ENCODE measurements around the gene EXOC3L4.
"Not testable (repeated sequence)": the region's sequence is repeated elsewhere in the genome, so short reads cannot be mapped to it uniquely, and the experiment has no call there.

Gene EXOC3L4

GRCh38 chr14:103105580-103106150 lies 11.1 kb downstream of the EXOC3L4 start:
- DNase-seq (ENCODE audit: low spot score) = no peak

GRCh38 chr14:103107455-103107854 lies 12.9 kb downstream of the EXOC3L4 start:
- no peak for DNase-seq (ENCODE audit: low spot score)

- DNase-seq (ENCODE audit: low spot score) = no peak
Measured at GRCh38 chr14:103107941-103108748, 13.6 kb downstream of the EXOC3L4 start.

- DNase-seq (ENCODE audit: low spot score) = peak; percentile 74
Measured at GRCh38 chr14:103108749-103109207, 14.3 kb downstream of the EXOC3L4 start.

GRCh38 chr14:103109535-103110441 lies 15.3 kb downstream of the EXOC3L4 start:
- peak; percentile 94 for DNase-seq (ENCODE audit: low spot score)

- DNase-seq (ENCODE audit: low spot score) = no peak
Measured at GRCh38 chr14:103110681-103111231, 16.2 kb downstream of the EXOC3L4 start.

GRCh38 chr14:103111232-103111868 lies 16.8 kb downstream of the EXOC3L4 start:
- no peak for DNase-seq (ENCODE audit: low spot score)

- no peak for DNase-seq (ENCODE audit: low spot score)
Measured at GRCh38 chr14:103112400-103113243, 18.1 kb downstream of the EXOC3L4 start.

- DNase-seq (ENCODE audit: low spot score) = no peak
Measured at GRCh38 chr14:103113303-103113702, 18.8 kb downstream of the EXOC3L4 start.

GRCh38 chr14:103113774-103114173 lies 19.2 kb downstream of the EXOC3L4 start:
- DNase-seq (ENCODE audit: low spot score) = no peak

GRCh38 chr14:103115086-103115679 lies 20.7 kb downstream of the EXOC3L4 start:
- DNase-seq (ENCODE audit: low spot score) = not testable (repeated sequence)

GRCh38 chr14:103115845-103116572 lies 21.5 kb downstream of the EXOC3L4 start:
- DNase-seq (ENCODE audit: low spot score) = no peak

- DNase-seq (ENCODE audit: low spot score) = no peak
Measured at GRCh38 chr14:103116636-103117035, 22.1 kb downstream of the EXOC3L4 start.

GRCh38 chr14:103117499-103117898 lies 23.0 kb downstream of the EXOC3L4 start:
- DNase-seq (ENCODE audit: low spot score) = not testable (repeated sequence)

- no peak for DNase-seq (ENCODE audit: low spot score)
Measured at GRCh38 chr14:103118018-103118662, 23.6 kb downstream of the EXOC3L4 start.

GRCh38 chr14:103118663-103119404 lies 24.3 kb downstream of the EXOC3L4 start:
- no peak for DNase-seq (ENCODE audit: low spot score)

- not testable (repeated sequence) for DNase-seq (ENCODE audit: low spot score)
Measured at GRCh38 chr14:103119527-103119926, 25.0 kb downstream of the EXOC3L4 start.

- peak; percentile 35 for DNase-seq (ENCODE audit: low spot score)
Measured at GRCh38 chr14:103121121-103121845, 26.8 kb downstream of the EXOC3L4 start.
